ENCODE results near the gene LUC7L. TPM values are rescaled to one million over a fixed set of nuclear protein-coding genes. Genes with fewer than 3 reads are reported as not detected.
A peak's percentile ranks its signal among the peaks of the same experiment; 100 is the strongest.

Gene LUC7L
- total RNA-seq, 1 experiment from 2014 or later, result 137 TPM

- H4K8ac ChIP-seq (replicated peaks; ENCODE audit: insufficient read length, low read depth, low read length), result no peak overlapping the region
- Mint-ChIP-seq H3K4me1 (no peaks in the 10 kb centered on the region), H3K36me3 (ENCODE audit: insufficient read depth in 1 of 3, low read depth in 3 of 3) (peaks cover 45 to 69% (median 68%) of the 10 kb centered on the region in 3 experiments), H3K4me3 (no peak overlapping the region), H3K27me3 (ENCODE audit: low read depth) (0 out of 2 replicates have a peak, but pooled peaks cover 1% of the 10 kb centered on the region), H3K27ac (0 out of 7 replicates have a peak overlapping the region, but pooled peaks of 1 of the 3 experiments have one; percentile 49), H3K9me3 (no peaks in the 10 kb centered on the region; a peak in 1 of 5 replicates)
- H3K27me3 ChIP-seq (ENCODE audit: insufficient read depth, low read length), result no peaks in the 10 kb centered on the region
- no peak overlapping the region for H3K4ac ChIP-seq (ENCODE audit: low read depth, low read length)
- H2BK15ac ChIP-seq (ENCODE audit: low read depth, low read length), result no peak overlapping the region
- no peak overlapping the region for H2BK5ac ChIP-seq (ENCODE audit: insufficient read length, low read length)
- H2BK12ac ChIP-seq (ENCODE audit: insufficient read length, low read depth, low read length), result no peak overlapping the region
- TF ChIP-seq CTCF (conservative IDR thresholded peaks at IDR 0.05), result peak; percentile 48; the same call in 2 of the 3 replicates
- no peak overlapping the region for H3K14ac ChIP-seq (ENCODE audit: insufficient read depth, low read length)
- H3K27ac ChIP-seq (ENCODE audit: insufficient read length, low read depth, low read length), result no peak overlapping the region
- no peaks in the 10 kb centered on the region for H3K23me2 ChIP-seq (ENCODE audit: insufficient read length, low read depth, low read length, poor library complexity, severe bottlenecking)
- H2BK20ac ChIP-seq (ENCODE audit: low read depth, low read length, poor library complexity, severe bottlenecking), result no peak overlapping the region
- H4K91ac ChIP-seq (ENCODE audit: insufficient read length, low read depth, low read length), result no peak overlapping the region
- no peak for DNase-seq
- no peaks in the 10 kb centered on the region for H3K9me3 ChIP-seq (ENCODE audit: control insufficient read depth, low read depth, low read length)
- H2BK120ac ChIP-seq (ENCODE audit: low read depth, low read length, poor library complexity, severe bottlenecking), result no peak overlapping the region
- no peaks in the 10 kb centered on the region for H4K20me1 ChIP-seq (ENCODE audit: control insufficient read depth, insufficient read depth, insufficient read length)
- no CpG with 5 or more reads among the region's 8 CpGs for WGBS (ENCODE audit: extremely low coverage, insufficient read length, low lambda C conversion rate)
- H3K4me2 ChIP-seq (ENCODE audit: insufficient read depth, insufficient read length, low read length), result no peak overlapping the region
- no peak overlapping the region for H3K23ac ChIP-seq (ENCODE audit: insufficient read length, low read depth, low read length)
- H3K79me1 ChIP-seq (ENCODE audit: insufficient read depth, low read depth, low read length, poor library complexity, severe bottlenecking), result no peaks in the 10 kb centered on the region
- H2AFZ ChIP-seq (ENCODE audit: low read length), result no peak overlapping the region
- no peak overlapping the region for H4K5ac ChIP-seq (ENCODE audit: insufficient read length, low read depth, low read length)
- no peak overlapping the region for H3K56ac ChIP-seq (ENCODE audit: insufficient read length, low read depth, low read length)
- no peak overlapping the region for H3K18ac ChIP-seq (ENCODE audit: insufficient read length, low read depth, low read length)
- no peak overlapping the region for H3T11ph ChIP-seq (ENCODE audit: low read length)
- H3K79me2 ChIP-seq (ENCODE audit: insufficient read depth, low read length), result no peaks in the 10 kb centered on the region
- H3K4me1 ChIP-seq (ENCODE audit: insufficient read depth, low read length), result no peaks in the 10 kb centered on the region
- H2AK5ac ChIP-seq (ENCODE audit: insufficient read length, low read length), result no peak overlapping the region
- H3K9ac ChIP-seq (ENCODE audit: extremely low read depth, insufficient read length, low read length), result no peak overlapping the region
These were observed 40.6 kb downstream of the LUC7L start for GRCh38 chr16:188674-189073.
